GM18870 (cell line): ENCODE data around the gene POU2F2.

Experiments
- ATAC-seq: cut with Tn5 transposase; IDR thresholded peaks from one replicate; pipeline ENCODE4 v1.9.1; 2021; ENCODE audit warnings: moderate library complexity; ENCODE audit not compliant: unreplicated experiment

POU2F2 gene

DNA sequence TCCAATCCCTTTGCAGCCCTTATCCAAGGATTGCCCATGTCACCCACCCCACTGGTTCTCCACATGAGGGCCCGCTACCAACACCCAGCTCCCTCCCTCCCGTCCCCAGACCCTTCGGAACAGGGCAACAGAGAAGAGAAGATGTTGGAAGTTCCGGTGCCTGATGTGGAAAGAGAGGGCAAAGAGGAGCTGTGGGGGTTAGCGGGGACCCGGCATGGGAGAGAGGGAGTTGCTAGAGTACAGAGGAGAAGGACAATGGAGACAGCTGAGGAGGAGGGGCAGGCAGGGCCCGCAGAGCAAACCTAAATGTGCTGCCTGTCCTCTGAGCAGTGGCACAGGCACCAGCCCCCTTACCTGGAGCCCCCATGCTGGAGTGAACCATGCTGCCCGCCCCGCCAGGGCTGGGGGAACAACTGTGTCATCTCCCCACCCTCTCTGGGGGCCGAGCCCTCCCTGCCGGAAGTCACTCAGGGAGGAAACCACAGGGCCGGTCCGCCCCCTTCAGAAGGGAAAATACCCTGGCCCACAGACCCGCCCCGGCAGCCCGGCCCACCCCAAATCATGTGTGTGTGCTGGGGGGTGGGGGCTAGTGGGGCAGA, at the start of gene POU2F2:
TSS of gene POU2F2 (minus strand) at position 417 of the 599 bp plus-strand sequence. CDS start at position 382, 35 bp downstream.
- no peak for ATAC-seq

DNA sequence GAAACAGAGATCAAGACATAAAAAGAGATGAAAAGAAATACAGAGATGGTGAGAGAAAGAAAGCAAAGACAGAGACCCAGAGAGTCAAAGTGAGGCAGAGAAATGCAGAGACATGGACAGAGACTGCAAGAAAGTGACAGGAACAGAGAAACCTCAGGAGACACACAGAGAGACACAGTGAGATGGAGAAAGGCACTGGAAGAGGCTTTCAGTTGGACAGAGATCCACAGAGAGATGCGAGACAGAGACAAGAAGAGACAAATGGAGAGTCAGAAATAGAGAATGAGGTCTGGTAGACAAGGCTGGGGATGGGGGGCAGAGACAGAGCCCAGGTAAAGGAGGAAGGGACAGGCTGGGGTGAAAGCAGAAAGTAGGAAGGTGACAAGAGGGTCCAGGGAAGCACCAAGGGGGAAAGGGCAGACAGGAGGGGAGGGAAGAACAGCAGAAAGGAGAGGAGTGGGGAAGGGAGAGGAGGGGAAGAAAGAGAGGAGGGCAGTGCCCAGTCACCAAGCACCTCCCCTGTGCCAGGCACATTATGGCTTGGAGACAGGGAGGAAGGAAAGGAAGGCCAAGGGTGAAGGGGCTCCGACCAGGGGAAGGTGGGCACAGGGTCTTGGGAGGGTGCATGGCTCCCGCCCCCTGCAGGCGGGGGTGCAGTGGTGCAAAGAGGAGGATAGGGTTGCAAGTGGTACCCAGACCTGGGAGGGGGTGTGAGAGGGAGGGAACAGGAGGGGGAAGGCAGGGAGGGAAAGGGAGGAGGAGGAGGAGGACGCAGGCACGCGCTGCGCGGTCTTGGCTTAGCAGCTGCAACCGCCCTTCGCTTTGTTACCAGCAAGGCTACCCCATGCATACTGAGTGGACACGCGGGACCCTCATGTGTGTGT, 46.8 kb upstream of the POU2F2 start:
- ATAC-seq: no peak

DNA sequence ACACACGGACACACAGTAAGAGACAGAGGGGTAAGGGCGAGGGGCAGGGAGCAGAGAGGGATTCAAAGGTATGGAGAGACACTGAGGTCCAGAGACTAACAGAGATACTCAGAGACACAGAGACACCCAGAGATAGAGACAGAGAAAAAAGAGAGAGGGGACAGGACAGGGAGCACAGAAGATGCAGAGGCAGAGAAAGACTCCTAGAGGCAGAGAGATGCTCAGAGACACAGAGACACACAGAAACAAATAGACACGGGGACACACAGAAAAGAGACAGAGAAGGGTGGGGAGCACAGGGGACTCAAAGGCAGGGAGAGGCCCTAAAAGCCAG, 45.4 kb upstream of the POU2F2 start:
- no peak for ATAC-seq

- ATAC-seq: no peak
Measured at GRCh38 chr19:42176990-42177685, 44.9 kb upstream of the POU2F2 start.

DNA sequence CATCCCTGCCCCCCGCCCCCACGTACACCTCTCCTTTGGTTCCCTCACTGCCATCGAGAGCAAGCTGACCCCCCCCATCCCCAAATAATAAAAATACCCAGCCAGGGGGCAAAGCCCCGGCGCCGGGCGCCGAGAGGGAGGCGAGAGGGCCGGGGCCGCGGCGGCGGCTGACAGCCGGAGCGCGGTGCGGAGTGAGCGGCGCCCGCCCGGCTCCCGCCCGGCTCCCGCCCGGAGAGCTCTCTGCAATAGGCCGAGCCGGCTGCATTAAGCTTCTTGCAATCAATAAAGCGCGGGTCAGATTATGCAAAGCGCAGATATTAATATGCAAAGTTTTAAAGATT, 44.4 kb upstream of the POU2F2 start:
- no peak for ATAC-seq

DNA sequence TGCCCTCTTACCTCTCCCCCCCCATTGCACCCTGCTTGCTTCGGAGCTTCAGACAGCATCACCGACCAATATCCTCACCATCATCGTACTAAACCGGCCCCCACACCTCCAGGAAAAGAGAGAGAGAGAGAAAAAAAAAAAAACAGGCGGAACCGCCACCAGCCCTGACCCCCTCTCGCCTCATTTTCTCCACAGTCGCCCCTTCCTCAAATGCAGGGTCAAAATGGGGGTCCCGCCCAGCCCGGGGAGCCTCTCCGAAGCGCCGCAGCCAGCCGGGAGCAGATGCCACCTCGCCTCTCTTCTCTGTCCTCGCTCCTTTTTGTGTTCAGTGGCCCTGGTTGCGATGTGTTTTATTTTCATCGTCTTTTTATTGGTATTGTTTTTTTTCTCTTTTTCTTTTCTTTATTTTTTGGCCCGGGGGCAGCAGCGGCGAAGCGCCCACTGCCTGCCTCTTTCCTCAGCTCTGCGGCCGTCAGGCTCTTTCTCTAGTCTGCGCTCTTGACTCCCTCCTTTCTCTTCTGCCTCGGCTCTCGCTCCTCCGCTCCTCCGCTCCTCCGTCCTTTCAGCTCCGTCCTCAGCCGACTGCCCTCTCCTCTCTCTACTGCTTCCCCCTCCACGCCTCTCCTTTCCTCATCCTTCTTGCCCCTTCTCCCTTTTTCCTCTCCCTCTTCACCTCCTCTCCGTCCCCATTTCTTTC, 43.9 kb upstream of the POU2F2 start:
- ATAC-seq: no peak

DNA sequence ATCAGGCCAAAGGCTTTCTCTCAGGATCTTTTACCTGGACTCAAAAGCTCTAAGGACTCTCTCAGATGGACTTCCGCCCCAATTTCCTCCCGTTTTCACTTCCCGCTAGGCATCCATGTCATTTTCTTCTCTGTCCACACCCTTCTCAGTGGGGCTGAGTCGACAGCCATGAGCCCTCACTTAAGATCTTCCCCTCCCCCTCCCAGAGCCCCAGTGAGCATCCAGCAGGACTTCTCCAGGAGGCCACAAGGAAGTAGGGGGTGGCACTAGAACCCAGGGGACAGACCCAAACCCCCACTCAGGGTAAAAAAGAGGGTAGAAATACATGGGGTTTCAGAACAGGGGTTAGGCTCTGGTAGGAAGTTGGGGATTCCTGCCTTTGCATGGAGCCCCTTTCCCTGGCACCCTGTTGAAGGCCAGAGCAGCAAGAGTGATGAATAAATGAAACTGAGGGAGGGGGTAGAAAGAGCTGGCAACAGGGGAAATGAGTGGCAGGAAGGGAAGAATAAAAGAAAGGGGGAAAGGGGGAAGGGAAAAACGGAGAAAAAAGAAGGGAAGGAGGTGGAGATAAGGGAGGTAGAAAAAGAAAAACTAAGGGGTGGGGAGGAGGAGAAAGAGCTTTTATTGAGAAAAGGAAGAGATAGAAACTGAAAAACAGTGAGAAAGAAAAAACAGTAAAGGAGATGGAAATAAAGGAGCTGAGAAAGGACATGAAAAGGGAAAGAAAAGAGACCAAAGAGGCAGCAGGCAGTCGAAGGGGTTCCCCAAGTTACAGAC, 42.9 kb upstream of the POU2F2 start:
- ATAC-seq: no peak

DNA sequence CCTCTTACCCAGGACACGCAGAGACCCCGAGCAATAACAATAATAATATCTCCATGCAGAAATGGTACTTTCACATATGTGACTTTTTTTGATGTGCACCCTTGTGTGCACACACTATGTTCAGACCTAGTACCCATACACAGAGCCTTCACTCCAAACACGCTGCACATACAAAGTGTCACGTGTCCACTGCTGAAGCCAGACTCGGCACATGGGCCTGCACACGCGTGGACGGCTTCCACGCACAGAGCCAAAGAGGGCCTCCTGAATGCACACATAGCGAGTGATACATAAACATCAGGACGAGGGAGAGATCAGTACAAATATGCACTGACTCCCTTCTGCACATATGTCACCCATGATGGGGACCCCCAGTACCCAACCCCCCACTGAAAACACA, 41.9 kb upstream of the POU2F2 start:
- ATAC-seq: no peak

- ATAC-seq: no peak
Measured at GRCh38 chr19:42173695-42174094, 41.4 kb upstream of the POU2F2 start.

DNA sequence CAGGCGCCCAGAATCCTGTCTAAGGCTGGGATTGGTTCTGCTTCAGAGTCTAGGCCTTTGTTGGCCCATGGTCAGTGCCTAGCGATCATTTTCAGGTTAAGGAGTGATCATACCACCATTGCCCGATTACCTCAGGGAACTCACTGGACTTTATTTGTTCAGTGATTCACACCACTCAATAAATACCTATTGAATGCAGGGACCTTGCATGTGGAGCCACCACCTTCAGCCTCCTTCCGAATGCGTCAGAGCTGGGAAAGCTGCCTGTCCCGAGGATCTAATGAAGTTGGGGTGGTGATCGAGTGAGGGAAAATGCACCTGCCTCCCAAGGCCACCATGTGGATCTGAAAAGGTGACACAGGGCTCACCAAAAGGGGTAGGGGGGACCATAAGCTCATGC, 40.0 kb upstream of the POU2F2 start:
- no peak for ATAC-seq

DNA sequence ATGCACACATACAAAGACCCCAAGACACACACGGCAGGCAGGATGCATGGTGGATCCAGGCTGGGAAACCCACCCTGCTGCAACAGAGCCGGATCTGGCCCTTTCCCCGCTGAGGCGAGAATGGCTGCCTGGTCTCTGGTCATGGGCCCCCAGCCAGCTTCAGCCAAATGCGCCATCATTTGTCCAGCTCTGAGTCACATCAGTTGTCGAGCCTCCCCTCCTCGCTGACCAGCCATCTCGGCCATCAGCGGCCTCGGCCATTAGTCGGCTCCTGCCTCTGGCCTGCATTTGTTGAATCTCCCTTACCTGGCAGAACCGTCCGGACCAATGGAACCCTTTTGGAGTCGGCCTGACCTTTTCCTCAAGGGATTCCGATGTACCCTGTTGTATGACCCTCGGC, 38.5 kb upstream of the POU2F2 start:
- no peak for ATAC-seq

GRCh38 chr19:42169486-42170413, 37.5 kb upstream of the POU2F2 start:
- ATAC-seq: no peak

DNA sequence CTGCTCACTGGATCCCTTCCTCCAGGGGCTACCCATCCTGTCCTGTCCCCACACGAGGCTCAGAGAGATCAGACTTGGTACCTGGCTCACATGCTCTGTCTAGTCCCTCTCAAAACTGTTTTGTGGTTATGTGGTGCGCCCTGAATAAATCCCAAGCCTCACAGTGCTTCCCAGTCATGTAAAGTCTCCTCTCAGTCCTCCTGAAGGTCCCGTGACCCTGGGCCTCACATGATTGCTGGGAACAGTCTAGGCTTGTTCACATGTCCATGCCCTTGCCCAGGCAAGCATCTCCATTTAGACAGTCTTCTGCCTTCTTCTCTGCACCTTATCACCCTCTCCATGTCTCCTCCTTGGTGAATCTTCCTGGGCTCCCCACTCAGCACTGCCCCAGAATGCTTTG, 36.0 kb upstream of the POU2F2 start:
- ATAC-seq: no peak

GRCh38 chr19:42166316-42166715, 34.1 kb upstream of the POU2F2 start:
- no peak for ATAC-seq

DNA sequence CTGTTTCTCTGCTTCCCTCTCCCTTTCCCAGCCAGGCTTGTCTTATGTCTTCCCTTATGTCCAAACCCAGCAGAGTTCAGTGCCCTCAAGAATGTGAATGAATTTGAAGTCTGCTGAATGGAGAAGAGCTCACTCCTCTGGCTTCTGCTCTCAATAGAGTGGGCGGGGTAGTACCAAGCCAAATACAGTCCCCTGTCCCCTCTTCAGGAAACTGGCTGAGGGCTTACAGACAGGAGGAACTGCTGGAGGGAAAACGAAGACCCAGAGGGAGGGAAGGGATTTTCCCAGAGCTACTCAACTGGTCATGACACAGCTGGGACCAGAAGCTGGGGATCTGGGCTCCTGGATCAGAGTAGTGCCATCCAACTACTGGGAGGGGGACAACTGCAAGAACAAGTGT, 32.9 kb upstream of the POU2F2 start:
- ATAC-seq: no peak

GRCh38 chr19:42161616-42162263, 29.5 kb upstream of the POU2F2 start:
- no peak for ATAC-seq

- ATAC-seq: no peak
Measured at GRCh38 chr19:42159942-42160341, 27.7 kb upstream of the POU2F2 start.

DNA sequence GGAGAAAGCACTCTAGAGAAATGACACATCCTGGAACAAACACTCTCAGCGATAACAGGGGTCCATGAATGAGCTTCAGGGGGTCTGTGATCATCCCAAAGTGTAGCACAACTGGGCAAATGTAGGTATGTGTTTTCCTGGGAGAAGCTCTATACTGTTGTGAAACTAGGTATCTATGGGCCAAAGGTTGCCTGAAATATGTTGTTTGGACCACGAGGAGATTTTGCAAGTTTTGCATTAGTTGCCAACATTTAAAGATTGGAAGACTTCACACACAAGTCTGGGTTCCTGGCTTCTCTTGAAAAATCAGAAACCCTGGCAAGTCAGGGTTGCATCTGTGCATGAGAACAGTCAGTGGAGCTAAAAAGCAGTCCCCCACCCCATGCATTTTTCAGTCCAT, 26.7 kb upstream of the POU2F2 start:
- no peak for ATAC-seq

GRCh38 chr19:42156571-42156970, 24.3 kb upstream of the POU2F2 start:
- no peak for ATAC-seq
